WERI-Rb-1 (cell line): ENCODE data around the gene MTRF1.

Source experiments
- DNase-seq: peaks from one replicate; pipeline ENCODE4 v3.0.0-alpha.2; 2020
- H3K27ac ChIP-seq: fragments of 250-450 bp; sonication (Bioruptor Pico); 2 replicates; pipeline ENCODE4 v1.5.1; 2020; ENCODE audit warnings: mild to moderate bottlenecking, moderate library complexity
- H3K27me3 ChIP-seq: fragments of 250-450 bp; sonication (Bioruptor Pico); 2 replicates; pipeline ENCODE4 v1.5.1; 2021; ENCODE audit warnings: mild to moderate bottlenecking, low read depth, moderate library complexity; ENCODE audit not compliant: insufficient read depth, severe bottlenecking
- H3K36me3 ChIP-seq: fragments of 250-450 bp; sonication (Bioruptor Pico); 2 replicates; pipeline ENCODE4 v1.5.1; 2020; ENCODE audit warnings: mild to moderate bottlenecking, moderate library complexity
- H3K4me3 ChIP-seq: 2 replicates; pipeline ENCODE4 v1.5.1; 2011; ENCODE audit warnings: low read depth, mild to moderate bottlenecking, control low read depth, low read length
- H3K9me3 ChIP-seq: fragments of 250-450 bp; sonication (Bioruptor Pico); 2 replicates; pipeline ENCODE4 v1.5.1; 2021; ENCODE audit warnings: mild to moderate bottlenecking, moderate library complexity; ENCODE audit not compliant: severe bottlenecking
- CTCF ChIP-seq: IDR thresholded peaks from 2 replicates; pipeline ENCODE4 v1.5.1; 2011; ENCODE audit warnings: low read depth, mild to moderate bottlenecking, control low read depth, inconsistent platforms, low read length

The MTRF1 gene

DNA sequence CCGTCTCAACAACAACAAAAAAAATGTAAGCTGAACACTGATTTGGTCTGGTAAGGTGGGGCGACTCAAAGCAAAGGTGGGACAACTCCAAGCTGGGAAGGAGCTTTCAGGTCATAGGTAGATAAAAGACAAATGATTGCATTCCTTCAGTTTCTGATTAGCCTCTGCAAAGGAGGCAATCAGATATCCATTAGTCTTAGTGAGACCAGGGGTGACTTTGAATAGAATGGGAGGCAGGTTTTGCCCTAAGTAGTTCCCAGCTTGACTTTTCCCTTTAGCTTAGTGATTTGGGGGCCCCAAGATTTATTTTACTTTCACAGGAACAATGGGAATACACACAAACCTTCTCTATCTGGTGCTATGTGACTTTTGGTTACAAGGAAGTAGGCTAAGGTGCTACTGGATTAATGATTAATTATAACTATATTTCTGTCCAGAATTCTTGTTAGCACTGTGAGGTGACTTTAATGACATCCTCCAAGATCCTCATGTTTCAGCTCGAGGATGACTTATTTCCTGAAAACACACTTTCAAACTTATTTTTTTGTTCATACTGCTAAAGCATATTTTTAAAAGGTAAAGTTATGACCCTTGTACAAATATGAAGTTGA is 10.6 kb upstream of the MTRF1 start:
- no peaks in the 10 kb centered on the region for H3K9me3 ChIP-seq
- TF ChIP-seq CTCF = no peak
- no peak overlapping the region for H3K4me3 ChIP-seq
- no peaks in the 10 kb centered on the region for H3K27me3 ChIP-seq
- no peaks in the 10 kb centered on the region for H3K36me3 ChIP-seq
- H3K27ac ChIP-seq = no peak overlapping the region
- no peak for DNase-seq

DNA sequence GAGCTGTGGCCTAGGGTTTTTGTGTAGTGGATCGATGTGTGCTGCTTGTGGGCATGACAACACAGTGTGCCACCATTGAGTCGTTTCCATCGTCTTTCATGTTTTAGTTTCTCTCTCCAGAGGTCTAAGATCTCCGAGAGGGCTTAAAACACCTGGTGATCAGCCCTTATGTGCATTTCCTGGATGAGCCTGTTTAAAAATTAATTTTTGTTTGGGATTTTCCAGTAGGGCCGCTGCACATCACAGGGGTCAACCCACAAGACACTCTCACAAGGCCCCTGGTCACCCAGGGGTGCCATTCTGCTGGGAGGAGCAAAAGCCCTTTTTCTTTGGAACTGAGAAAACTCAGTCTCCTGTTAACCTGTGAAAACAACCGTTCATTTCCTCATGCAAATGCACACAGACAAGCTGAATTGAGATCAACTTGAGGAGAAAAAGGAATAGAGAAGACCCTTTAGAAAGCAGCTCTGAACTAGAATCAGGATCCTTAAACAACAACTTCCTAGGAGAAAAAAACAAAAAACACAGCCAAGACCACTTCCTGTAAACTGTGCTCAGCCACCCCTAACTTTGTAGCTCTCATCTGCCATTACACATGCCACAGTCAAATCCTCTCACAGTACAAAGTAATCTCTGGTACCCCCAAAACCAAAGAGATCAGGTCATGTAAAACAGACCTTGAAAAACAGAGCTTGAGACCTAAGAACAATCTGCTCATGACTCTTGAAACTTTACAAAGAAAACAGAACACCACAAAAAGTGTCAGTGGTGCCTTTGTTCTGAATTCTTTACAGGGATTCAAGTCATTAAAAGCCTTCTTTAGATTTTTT is 8.3 kb upstream of the MTRF1 start:
- TF ChIP-seq CTCF = no peak
- Histone ChIP-seq H3K36me3 (no peaks in the 10 kb centered on the region), H3K27me3 (no peaks in the 10 kb centered on the region), H3K4me3 (no peak overlapping the region), H3K9me3 (no peaks in the 10 kb centered on the region), H3K27ac (no peak overlapping the region)
- no peak for DNase-seq

DNA sequence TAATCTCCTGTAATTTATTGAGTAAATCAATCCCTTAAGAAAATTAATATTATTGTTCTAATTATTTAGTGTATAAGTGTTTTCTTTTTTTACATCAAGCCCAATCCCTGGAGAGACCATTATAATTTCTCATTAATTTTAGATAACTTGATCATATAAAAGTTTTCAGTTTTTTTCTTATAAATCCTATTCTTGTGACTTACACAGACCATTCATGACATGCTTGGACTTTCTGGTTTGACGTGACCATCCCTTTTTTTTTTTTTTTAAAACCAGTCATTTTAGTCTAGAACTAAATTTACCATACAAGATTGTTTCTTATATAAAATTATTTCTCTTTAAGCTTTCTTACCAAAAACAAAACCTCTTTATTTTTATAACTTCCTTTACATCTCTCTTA is 5.4 kb upstream of the MTRF1 start:
- TF ChIP-seq CTCF = no peak
- Histone ChIP-seq H3K27me3 (no peaks in the 10 kb centered on the region), H3K27ac (no peak overlapping the region), H3K4me3 (no peak overlapping the region), H3K9me3 (no peaks in the 10 kb centered on the region), H3K36me3 (no peaks in the 10 kb centered on the region)
- no peak for DNase-seq

- H3K4me3 ChIP-seq = no peak overlapping the region
Measured at GRCh38 chr13:41267106-41267505, 3.7 kb upstream of the MTRF1 start.

GRCh38 chr13:41259875-41260501 is 3.4 kb downstream of the MTRF1 start:
- no peak for TF ChIP-seq CTCF
- H3K9me3 ChIP-seq = no peaks in the 10 kb centered on the region
- no peaks in the 10 kb centered on the region for H3K36me3 ChIP-seq
- H3K27me3 ChIP-seq = no peaks in the 10 kb centered on the region
- no peak overlapping the region for H3K4me3 ChIP-seq
- H3K27ac ChIP-seq = no peak overlapping the region
- no peak for DNase-seq

More at GRCh38 chr13:41267106-41267505, 3.7 kb upstream of the MTRF1 start:
- no peak for DNase-seq
- Histone ChIP-seq H3K27me3 (no peaks in the 10 kb centered on the region), H3K36me3 (no peaks in the 10 kb centered on the region), H3K9me3 (no peaks in the 10 kb centered on the region), H3K27ac (no peak overlapping the region)
- TF ChIP-seq CTCF = no peak
